Hepatocyte (in vitro differentiated cells): ENCODE measurements around the gene NEURL4.

Experiments
- EZH2 ChIP-seq: fragments of 200-600 bp; sonication (generic); IDR thresholded peaks from 2 replicates; pipeline ENCODE4 v1.6.1; 2016; ENCODE audit warnings: antibody characterized with exemption, mild to moderate bottlenecking, borderline replicate concordance
- EZH2phosphoT487 ChIP-seq: fragments of 200-600 bp; sonication (generic); IDR thresholded peaks from one replicate; pipeline ENCODE4 v1.6.1; 2018; ENCODE audit warnings: antibody characterized with exemption, mild to moderate bottlenecking, low read depth, moderate library complexity; ENCODE audit not compliant: unreplicated experiment, severe bottlenecking
- TF ChIP-seq, protein P1 (sequence below): fragments of 200-600 bp; sonication (generic); IDR thresholded peaks from 2 replicates; pipeline ENCODE4 v1.5.1; 2016; ENCODE audit warnings: antibody characterized with exemption, mild to moderate bottlenecking; ENCODE audit not compliant: poor library complexity

DNA sequence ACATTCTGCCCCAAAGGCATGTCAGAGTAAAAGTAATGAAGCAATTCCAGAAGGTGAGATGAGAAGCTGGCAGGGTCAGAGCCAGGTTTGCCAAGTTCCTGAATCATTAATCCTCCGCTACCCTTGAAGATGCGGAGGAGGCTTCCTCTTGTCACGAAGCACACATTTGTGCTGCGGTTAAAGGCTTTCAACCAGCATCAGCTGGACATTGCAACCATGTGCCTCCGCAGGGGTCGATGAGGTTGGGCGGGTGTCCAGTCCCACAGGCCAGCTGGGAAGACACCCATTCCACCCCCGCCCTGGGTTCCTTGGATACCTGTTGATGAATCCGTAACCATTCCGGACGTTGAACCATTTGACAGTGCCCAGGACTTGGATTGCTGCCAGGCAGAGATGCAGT lies 36.0 kb downstream of the NEURL4 start:
- TF ChIP-seq EZH2 (no peak), EZH2phosphoT487 (no peak)
- TF ChIP-seq, protein P1, sequence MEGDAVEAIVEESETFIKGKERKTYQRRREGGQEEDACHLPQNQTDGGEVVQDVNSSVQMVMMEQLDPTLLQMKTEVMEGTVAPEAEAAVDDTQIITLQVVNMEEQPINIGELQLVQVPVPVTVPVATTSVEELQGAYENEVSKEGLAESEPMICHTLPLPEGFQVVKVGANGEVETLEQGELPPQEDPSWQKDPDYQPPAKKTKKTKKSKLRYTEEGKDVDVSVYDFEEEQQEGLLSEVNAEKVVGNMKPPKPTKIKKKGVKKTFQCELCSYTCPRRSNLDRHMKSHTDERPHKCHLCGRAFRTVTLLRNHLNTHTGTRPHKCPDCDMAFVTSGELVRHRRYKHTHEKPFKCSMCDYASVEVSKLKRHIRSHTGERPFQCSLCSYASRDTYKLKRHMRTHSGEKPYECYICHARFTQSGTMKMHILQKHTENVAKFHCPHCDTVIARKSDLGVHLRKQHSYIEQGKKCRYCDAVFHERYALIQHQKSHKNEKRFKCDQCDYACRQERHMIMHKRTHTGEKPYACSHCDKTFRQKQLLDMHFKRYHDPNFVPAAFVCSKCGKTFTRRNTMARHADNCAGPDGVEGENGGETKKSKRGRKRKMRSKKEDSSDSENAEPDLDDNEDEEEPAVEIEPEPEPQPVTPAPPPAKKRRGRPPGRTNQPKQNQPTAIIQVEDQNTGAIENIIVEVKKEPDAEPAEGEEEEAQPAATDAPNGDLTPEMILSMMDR = no peak
